ENCODE data around the gene MAN1C1. TPM values are rescaled to one million over a fixed set of nuclear protein-coding genes. Genes with fewer than 3 reads are reported as not detected.

MAN1C1 gene
- total and polyA plus RNA-seq, 4 donors: 2.8 to 32.2 (median 14.5) TPM

DNA sequence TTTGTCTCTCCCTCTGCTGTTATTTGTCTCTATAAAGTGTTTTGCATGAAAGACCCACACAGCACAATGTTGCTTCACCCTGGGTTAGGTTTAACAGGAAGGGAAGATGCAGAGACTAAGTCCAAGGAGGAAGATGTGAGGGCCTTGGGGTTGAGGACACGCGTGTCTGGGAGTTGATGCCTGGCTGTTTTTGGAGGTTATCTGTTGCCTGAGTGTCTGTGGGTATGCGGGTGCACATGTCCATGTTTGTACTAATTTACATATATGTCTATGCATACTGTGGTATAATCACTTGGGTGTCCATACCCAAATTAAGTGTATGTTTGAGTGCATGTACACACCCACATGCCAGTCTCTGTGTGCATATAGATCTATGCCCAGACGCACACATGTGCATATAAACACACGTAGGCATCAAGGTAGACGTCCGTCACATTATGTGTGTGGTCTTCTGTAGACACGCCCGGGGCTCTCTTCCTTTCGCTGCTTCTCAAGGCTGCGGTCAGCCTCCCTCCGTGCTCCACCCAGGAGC is 962 bp upstream of the MAN1C1 start:
- Histone ChIP-seq H3K36me3 (ENCODE audit: control insufficient read depth in 1 of 2, insufficient read depth in 2 of 2, low read length in 1 of 2) (no peaks in the 10 kb centered on the region), H3K9me3 (ENCODE audit: control insufficient read depth, low read length) (no peaks in the 10 kb centered on the region), H3K4me3 (ENCODE audit: low read length in 2 of 2) (peak overlapping the region in 1 of 2 donors; percentile 15), H3K27me3 (ENCODE audit: control insufficient read depth in 1 of 2, insufficient read depth in 2 of 2, low read length in 1 of 2) (no peaks in the 10 kb centered on the region), H3K27ac (ENCODE audit: low read depth in 1 of 2, low read length in 2 of 2) (peak overlapping the region in 1 of 2 donors; percentile 0), H3K4me1 (ENCODE audit: control insufficient read depth in 1 of 2, insufficient read depth in 2 of 2, low read length in 2 of 2) (peaks cover 0 to 6% of the 10 kb centered on the region in 2 donors)
- DNase-seq (no peak), ATAC-seq (ENCODE audit: low FRiP score) (no peak)
- intact Hi-C loops (cut with DNase I): loop anchor here (2.0 to 5.0 kb wide), 6 partner anchors 42 to 182 kb away; no protein-coding TSS in a partner anchor
- 14 to 15% methylated on average over 12 of the region's 12 CpGs for WGBS, 2 donors

DNA sequence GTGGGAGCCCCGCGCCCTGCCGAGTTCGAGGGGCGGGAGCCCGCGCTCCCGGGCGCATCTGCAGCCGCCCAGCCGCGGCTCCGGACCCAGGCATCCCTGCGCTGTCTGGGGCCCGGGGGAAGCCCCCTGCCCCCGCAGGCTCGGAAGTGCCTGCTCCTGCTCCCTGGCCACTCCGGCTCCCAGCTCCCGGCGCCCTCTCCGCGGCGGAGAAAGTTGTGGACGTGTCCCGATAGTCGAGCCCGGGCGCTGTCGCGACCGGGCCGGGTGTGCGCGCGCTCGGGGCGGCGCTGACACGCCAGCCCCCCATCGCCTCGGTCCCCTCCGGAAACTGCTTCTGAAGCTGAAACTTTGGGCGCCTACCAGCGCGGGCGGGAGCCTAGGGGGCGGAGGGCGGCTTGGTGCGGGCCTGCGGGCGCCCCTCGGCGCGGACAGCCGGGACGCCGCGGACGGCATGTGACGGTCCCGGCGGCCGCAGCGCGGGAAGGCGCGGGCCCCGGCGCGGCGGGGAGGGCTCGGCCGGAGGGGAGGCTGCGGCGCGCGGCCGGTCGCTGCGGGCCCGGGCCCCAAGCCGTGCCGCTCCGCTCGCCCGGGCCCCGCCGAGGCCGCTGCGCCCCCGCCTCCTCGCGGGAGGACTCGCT is 515 bp downstream of the MAN1C1 start:
- H3K27ac ChIP-seq (ENCODE audit: low read depth in 1 of 2, low read length in 2 of 2): no peak overlapping the region
- DNase-seq (peak in 1 of 2 donors; percentile 59), ATAC-seq (ENCODE audit: low FRiP score) (no peak)
- H3K9me3 ChIP-seq (ENCODE audit: control insufficient read depth, low read length): no peaks in the 10 kb centered on the region
- no peaks in the 10 kb centered on the region for H3K36me3 ChIP-seq (ENCODE audit: control insufficient read depth in 1 of 2, insufficient read depth in 2 of 2, low read length in 1 of 2)
- H3K4me3 ChIP-seq (ENCODE audit: low read length in 2 of 2): peak overlapping the region; percentile 11 to 79
- 0 to 1% methylated on average over 33 to 94 of the region's 94 CpGs for WGBS, 2 donors
- peaks cover 0 to 6% of the 10 kb centered on the region in 2 donors for H3K4me1 ChIP-seq (ENCODE audit: control insufficient read depth in 1 of 2, insufficient read depth in 2 of 2, low read length in 2 of 2)
- intact Hi-C loops (cut with DNase I): loop anchor here (2.0 to 5.0 kb wide), 6 partner anchors 40 to 180 kb away; no protein-coding TSS in a partner anchor
- no peaks in the 10 kb centered on the region for H3K27me3 ChIP-seq (ENCODE audit: control insufficient read depth in 1 of 2, insufficient read depth in 2 of 2, low read length in 1 of 2)

DNA sequence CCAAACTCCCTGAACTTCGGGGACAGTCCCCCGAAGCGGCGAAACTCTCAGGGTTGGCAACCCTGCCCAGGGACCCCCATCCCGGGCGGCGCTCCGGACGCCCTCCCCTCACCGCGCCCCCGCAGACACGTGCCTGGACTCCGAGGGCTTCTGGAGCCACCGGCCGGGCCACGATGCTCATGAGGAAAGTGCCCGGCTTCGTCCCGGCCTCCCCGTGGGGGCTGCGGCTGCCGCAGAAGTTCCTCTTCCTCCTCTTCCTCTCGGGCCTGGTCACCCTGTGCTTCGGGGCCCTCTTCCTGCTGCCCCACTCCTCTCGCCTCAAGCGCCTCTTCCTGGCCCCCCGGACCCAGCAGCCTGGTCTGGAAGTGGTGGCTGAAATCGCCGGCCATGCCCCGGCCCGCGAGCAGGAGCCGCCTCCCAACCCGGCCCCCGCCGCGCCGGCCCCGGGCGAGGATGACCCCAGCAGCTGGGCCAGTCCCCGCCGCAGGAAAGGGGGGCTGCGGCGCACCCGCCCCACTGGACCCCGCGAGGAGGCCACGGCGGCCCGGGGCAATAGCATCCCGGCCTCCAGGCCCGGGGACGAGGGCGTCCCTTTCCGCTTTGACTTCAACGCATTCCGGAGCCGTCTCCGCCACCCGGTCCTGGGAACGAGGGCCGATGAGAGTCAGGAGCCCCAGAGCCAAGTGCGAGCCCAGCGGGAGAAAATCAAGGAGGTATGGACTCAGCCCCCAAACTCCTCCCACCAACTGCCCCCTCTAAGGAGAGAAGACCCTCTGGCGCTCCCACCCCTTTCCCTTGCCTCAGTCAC is 1.2 kb downstream of the MAN1C1 start:
- DNase-seq (peak; percentile 73 to 81), ATAC-seq (ENCODE audit: low FRiP score) (peak; percentile 1)
- 8 to 10% methylated on average over 34 to 66 of the region's 66 CpGs for WGBS, 2 donors
- peak overlapping the region; percentile 11 to 79 for H3K4me3 ChIP-seq (ENCODE audit: low read length in 2 of 2)
- H3K27me3 ChIP-seq (ENCODE audit: control insufficient read depth in 1 of 2, insufficient read depth in 2 of 2, low read length in 1 of 2): no peaks in the 10 kb centered on the region
- no peaks in the 10 kb centered on the region for H3K36me3 ChIP-seq (ENCODE audit: control insufficient read depth in 1 of 2, insufficient read depth in 2 of 2, low read length in 1 of 2)
- no peaks in the 10 kb centered on the region for H3K9me3 ChIP-seq (ENCODE audit: control insufficient read depth, low read length)
- H3K27ac ChIP-seq (ENCODE audit: low read depth in 1 of 2, low read length in 2 of 2): no peak overlapping the region
- intact Hi-C loops (cut with DNase I): loop anchor here (2.0 to 5.0 kb wide), 6 partner anchors 39 to 179 kb away; no protein-coding TSS in a partner anchor
- peaks cover 0 to 6% of the 10 kb centered on the region in 2 donors for H3K4me1 ChIP-seq (ENCODE audit: control insufficient read depth in 1 of 2, insufficient read depth in 2 of 2, low read length in 2 of 2)

DNA sequence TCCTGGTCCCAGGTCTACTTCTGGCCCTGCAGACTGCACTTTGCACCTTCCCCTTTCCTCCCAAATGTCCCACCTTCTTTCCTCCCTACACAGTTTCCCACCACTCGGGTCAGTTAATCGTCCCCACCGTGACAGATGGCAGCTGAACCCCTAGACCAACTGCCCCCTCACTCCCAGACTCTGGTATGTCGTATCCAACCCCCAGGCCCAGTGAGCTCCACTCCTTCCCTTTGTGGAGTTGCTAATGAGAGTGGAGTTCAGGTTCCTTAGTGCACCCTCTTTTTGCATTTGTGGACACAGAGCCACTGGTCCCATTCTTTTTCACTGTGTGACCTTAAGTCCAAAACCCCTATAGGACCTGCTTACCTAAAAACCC is 1.8 kb downstream of the MAN1C1 start:
- no peaks in the 10 kb centered on the region for H3K36me3 ChIP-seq (ENCODE audit: control insufficient read depth in 1 of 2, insufficient read depth in 2 of 2, low read length in 1 of 2)
- no peaks in the 10 kb centered on the region for H3K9me3 ChIP-seq (ENCODE audit: control insufficient read depth, low read length)
- H3K27ac ChIP-seq (ENCODE audit: low read depth in 1 of 2, low read length in 2 of 2): no peak overlapping the region
- no peaks in the 10 kb centered on the region for H3K27me3 ChIP-seq (ENCODE audit: control insufficient read depth in 1 of 2, insufficient read depth in 2 of 2, low read length in 1 of 2)
- H3K4me3 ChIP-seq (ENCODE audit: low read length in 2 of 2): no peak overlapping the region
- H3K4me1 ChIP-seq (ENCODE audit: control insufficient read depth in 1 of 2, insufficient read depth in 2 of 2, low read length in 2 of 2): peaks cover 0 to 6% of the 10 kb centered on the region in 2 donors
- DNase-seq (no peak), ATAC-seq (ENCODE audit: low FRiP score) (no peak)
- intact Hi-C loops (cut with DNase I): loop anchor here (5.0 kb wide), 4 partner anchors 39 to 179 kb away; no protein-coding TSS in a partner anchor
- WGBS, 2 donors: 71 to 72% methylated on average over 4 of the region's 4 CpGs

DNA sequence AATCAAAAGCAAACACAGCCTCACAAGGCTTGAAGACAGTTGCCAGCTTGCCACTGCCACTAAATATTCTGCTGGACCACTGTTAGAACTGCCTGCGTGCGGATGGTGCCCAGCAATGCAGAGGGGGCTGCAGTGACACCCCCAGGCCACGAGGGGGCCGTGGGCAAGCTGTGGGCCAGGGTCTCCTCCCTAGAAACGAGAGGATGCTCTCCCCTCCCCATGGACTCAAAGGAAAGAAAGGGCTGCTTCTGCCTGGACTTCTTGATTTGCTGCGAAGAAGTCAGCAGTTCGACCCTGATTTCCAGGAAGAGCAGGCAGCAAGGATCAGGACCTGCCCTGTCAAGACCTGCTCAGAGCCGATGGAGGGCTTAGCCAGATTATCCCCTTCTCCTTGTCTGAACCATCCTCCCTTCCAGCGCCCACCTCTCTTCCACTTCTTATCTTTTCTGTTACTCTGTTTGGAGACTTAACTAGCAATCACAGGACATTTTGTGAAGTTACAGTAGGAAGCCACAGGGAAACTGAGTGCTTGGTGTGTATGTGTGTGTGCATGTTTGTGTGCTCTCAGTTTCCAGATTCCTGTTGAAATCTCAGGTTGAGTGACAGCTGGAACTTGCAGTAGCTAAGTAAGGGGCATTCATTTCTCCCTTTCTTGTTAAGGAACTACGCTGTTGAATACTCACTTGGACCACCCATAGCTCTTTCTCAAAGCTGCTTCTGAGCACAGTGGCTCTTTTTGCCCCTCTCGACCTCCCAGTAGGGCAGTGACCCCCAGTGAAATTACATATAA is 2.7 kb downstream of the MAN1C1 start:
- no peaks in the 10 kb centered on the region for H3K36me3 ChIP-seq (ENCODE audit: control insufficient read depth in 1 of 2, insufficient read depth in 2 of 2, low read length in 1 of 2)
- peaks cover 0 to 6% of the 10 kb centered on the region in 2 donors for H3K4me1 ChIP-seq (ENCODE audit: control insufficient read depth in 1 of 2, insufficient read depth in 2 of 2, low read length in 2 of 2)
- no peak for ATAC-seq (ENCODE audit: low FRiP score)

DNA sequence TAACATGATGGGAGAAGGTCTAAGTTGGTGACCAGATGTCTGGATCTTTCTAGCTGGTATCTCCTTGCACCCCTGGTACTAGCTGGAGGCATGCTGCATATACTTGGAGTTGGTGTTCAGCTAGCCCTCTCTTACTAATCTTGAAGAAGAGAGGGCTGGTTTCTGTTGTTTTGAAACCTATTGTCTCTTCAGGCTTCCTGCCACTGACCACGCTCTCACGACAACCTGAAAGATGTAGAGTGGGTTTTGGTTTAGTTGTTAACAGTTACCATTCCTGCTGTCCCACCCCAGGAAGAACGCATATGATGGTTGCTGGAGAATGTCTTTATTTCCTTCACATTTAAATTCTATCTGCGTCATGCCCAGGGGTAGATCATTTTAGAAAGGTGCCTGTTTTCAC is 3.6 kb downstream of the MAN1C1 start:
- ATAC-seq (ENCODE audit: low FRiP score) (no peak), DNase-seq (no peak)
- WGBS, 2 donors: 84 to 85% methylated on average over 4 of the region's 4 CpGs
- Histone ChIP-seq H3K4me3 (ENCODE audit: low read length in 2 of 2) (no peak overlapping the region), H3K27ac (ENCODE audit: low read depth in 1 of 2, low read length in 2 of 2) (no peak overlapping the region), H3K27me3 (ENCODE audit: control insufficient read depth in 1 of 2, insufficient read depth in 2 of 2, low read length in 1 of 2) (no peaks in the 10 kb centered on the region), H3K36me3 (ENCODE audit: control insufficient read depth in 1 of 2, insufficient read depth in 2 of 2, low read length in 1 of 2) (no peaks in the 10 kb centered on the region), H3K4me1 (ENCODE audit: control insufficient read depth in 1 of 2, insufficient read depth in 2 of 2, low read length in 2 of 2) (peaks cover 0 to 6% of the 10 kb centered on the region in 2 donors), H3K9me3 (ENCODE audit: control insufficient read depth, low read length) (no peaks in the 10 kb centered on the region)
- intact Hi-C loops (cut with DNase I): no loop called here

More for the DNA sequence above, 2.7 kb downstream of the MAN1C1 start:
- no peak for DNase-seq
- 44 to 46% methylated on average over 11 of the region's 11 CpGs for WGBS, 2 donors
- intact Hi-C loops (cut with DNase I): loop anchor here (5.0 kb wide), 4 partner anchors 38 to 178 kb away; no protein-coding TSS in a partner anchor
- no peak overlapping the region for H3K27ac ChIP-seq (ENCODE audit: low read depth in 1 of 2, low read length in 2 of 2)
- H3K27me3 ChIP-seq (ENCODE audit: control insufficient read depth in 1 of 2, insufficient read depth in 2 of 2, low read length in 1 of 2): no peaks in the 10 kb centered on the region
- H3K9me3 ChIP-seq (ENCODE audit: control insufficient read depth, low read length): no peaks in the 10 kb centered on the region
- H3K4me3 ChIP-seq (ENCODE audit: low read length in 2 of 2): no peak overlapping the region

DNA sequence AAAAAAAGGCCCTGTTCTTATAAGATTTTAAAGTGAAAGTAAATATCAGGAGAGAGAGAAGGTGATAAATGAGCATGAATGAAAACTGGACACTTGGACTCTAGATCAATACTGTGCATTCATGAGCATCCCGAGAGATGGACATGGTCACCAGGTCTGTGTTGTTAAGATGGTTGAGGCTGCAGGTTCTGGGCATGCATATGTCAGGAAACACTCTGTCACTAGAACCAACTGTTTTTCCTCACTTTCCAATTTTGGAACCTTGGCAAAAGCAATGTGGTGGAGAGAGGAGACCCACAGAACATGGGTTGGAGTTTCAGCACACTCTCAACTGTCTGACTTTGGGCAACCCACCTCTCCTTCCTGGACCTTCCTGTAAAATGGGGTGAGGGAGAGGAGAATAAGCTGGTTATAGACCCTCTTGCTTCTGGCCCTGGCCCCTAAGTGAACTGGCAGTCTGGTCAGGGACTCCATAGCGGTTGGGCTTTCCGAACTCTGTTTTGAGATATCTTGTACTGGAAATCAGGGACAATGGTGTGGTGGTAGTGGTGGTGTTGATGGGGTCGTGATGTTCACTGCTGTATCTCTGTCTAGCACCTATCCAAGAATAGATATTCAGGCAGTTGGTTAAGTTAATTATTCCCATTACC is 4.2 kb downstream of the MAN1C1 start:
- Histone ChIP-seq H3K36me3 (ENCODE audit: control insufficient read depth in 1 of 2, insufficient read depth in 2 of 2, low read length in 1 of 2) (no peaks in the 10 kb centered on the region), H3K9me3 (ENCODE audit: control insufficient read depth, low read length) (no peaks in the 10 kb centered on the region), H3K27ac (ENCODE audit: low read depth in 1 of 2, low read length in 2 of 2) (no peak overlapping the region), H3K4me1 (ENCODE audit: control insufficient read depth in 1 of 2, insufficient read depth in 2 of 2, low read length in 2 of 2) (peaks cover 0 to 6% of the 10 kb centered on the region in 2 donors), H3K4me3 (ENCODE audit: low read length in 2 of 2) (no peak overlapping the region), H3K27me3 (ENCODE audit: control insufficient read depth in 1 of 2, insufficient read depth in 2 of 2, low read length in 1 of 2) (no peaks in the 10 kb centered on the region)
- 93 to 97% methylated on average over 4 of the region's 4 CpGs for WGBS, 2 donors
- intact Hi-C loops (cut with DNase I): no loop called here
- no peak for DNase-seq
- ATAC-seq (ENCODE audit: low FRiP score): no peak

DNA sequence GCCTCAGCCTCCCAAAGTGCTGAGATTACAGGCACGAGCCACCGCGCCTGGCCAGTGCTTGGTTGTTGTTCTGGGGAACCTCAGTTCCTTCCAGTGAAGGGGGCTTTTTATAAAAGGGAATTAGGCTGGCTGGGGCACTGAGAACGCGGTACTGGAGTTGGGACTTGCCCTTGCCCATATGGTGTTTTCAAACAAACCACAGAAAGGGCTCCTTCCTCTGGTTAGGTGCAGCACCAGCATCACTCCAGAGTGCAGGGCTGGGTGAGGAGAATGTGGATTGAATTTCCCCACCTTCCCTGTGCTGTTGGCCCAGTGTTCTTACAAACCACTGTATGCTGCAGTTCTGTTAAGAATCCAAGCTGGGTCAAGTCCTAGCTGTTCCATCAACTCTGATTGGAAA is 5.3 kb downstream of the MAN1C1 start:
- H3K4me1 ChIP-seq (ENCODE audit: control insufficient read depth in 1 of 2, insufficient read depth in 2 of 2, low read length in 2 of 2): peaks cover 0 to 6% of the 10 kb centered on the region in 2 donors
- H3K36me3 ChIP-seq (ENCODE audit: control insufficient read depth in 1 of 2, insufficient read depth in 2 of 2, low read length in 1 of 2): no peaks in the 10 kb centered on the region
- no peak overlapping the region for H3K27ac ChIP-seq (ENCODE audit: low read depth in 1 of 2, low read length in 2 of 2)
- H3K27me3 ChIP-seq (ENCODE audit: control insufficient read depth in 1 of 2, insufficient read depth in 2 of 2, low read length in 1 of 2): no peaks in the 10 kb centered on the region
- intact Hi-C loops (cut with DNase I): no loop called here
- no peaks in the 10 kb centered on the region for H3K9me3 ChIP-seq (ENCODE audit: control insufficient read depth, low read length)
- DNase-seq (no peak), ATAC-seq (ENCODE audit: low FRiP score) (no peak)
- 95 to 97% methylated on average over 5 of the region's 5 CpGs for WGBS, 2 donors
- no peak overlapping the region for H3K4me3 ChIP-seq (ENCODE audit: low read length in 2 of 2)

Measured in aorta (tissue), 5 donors.